Measurements from ENCODE around the gene BAIAP2. TPM values are rescaled to one million over a fixed set of nuclear protein-coding genes. Genes with fewer than 3 reads are reported as not detected.

BAIAP2 gene
- total and polyA plus RNA-seq, 2 donors (not counting 3 experiments of a cell fraction or from before 2014, with no cell fraction given) = 12.3 to 18.6 TPM

DNA sequence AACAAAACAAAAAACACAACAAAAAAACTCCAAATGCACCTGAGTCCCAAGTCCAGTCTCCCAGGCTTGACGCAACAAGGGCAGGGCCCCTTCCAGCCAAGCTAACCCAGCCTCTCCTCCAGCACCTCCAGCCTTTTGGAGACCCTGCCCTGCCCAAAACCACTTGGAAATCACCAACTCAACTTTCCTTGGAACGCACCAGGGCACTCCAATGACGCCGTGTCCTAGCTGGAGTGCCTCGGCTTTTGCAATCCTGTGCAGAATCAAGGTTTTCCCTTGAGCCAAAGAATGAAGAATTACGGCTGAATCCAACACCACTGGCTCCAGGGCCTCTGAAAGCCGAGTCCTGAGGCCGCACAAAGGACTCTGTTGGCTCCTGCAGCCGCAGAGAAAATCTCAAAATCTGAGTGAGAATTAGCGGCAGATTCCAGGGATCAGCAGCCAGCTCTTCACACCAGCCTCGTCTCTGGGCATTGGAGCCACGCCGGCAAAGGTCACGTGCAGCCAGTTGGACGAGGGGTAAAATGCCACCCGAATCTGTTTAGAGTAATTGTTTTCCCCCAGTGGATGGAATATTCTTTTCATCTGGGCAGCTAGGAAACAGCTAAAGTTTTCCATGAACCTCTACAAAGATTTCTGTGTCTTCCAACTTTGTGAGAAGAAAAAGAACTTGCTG, 9.7 kb upstream of the BAIAP2 start:
- Histone ChIP-seq H3K27ac (ENCODE audit: insufficient read depth, low read depth, low read length) (no peak overlapping the region), H3K36me3 (ENCODE audit: control insufficient read depth in 2 of 2, extremely low read depth in 1 of 2, insufficient read depth in 2 of 2, low read length in 2 of 2) (no peaks in the 10 kb centered on the region), H3K79me2 (ENCODE audit: control insufficient read depth, insufficient read depth, low read length) (no peaks in the 10 kb centered on the region), H3K9me1 (replicated peaks; ENCODE audit: control insufficient read depth, extremely low read depth, insufficient read depth, low read length) (no peaks in the 10 kb centered on the region), H4K20me1 (replicated peaks; ENCODE audit: control insufficient read depth, extremely low read depth, insufficient read depth, low read length) (no peaks in the 10 kb centered on the region), H3K4me3 (replicated peaks in 1 of 3; ENCODE audit: insufficient read depth in 1 of 3, low read depth in 1 of 3, low read length in 3 of 3) (no peak overlapping the region), H2AFZ (ENCODE audit: low read depth, low read length) (no peak overlapping the region), H3K9me3 (replicated peaks; ENCODE audit: control insufficient read depth, insufficient read depth, low read length) (no peaks in the 10 kb centered on the region), H3K27me3 (ENCODE audit: control insufficient read depth in 2 of 2, insufficient read depth in 2 of 2, low read length in 2 of 2) (peaks cover 0 to 2% of the 10 kb centered on the region in 2 experiments), H3K9ac (replicated peaks; ENCODE audit: extremely low read depth, insufficient read depth, low read length) (no peak overlapping the region), H3K4me1 (ENCODE audit: control insufficient read depth, extremely low read depth, insufficient read depth, low read length) (peaks cover 3% of the 10 kb centered on the region), H3K4me2 (ENCODE audit: insufficient read depth, low read length) (no peak overlapping the region)
- no peak for DNase-seq (ENCODE audit: low read depth, low spot score)
- intact Hi-C loops (cut with micrococcal nuclease) = no loop called here
- FAIRE-seq = no peak
- BruUV-seq (replicated peaks) = no TSS peak
- ChIA-PET POLR2A (no interaction called here), CTCF (interaction anchor here (0.9 to 1.8 kb wide), 9 partner anchors 8 to 598 kb away, joined by 3 to 23 read pairs (median 4); no protein-coding TSS in a partner anchor)
- dilution Hi-C loops (cut with MboI; ENCODE audit: extremely low pct_ligation_motif_present, low sequenced_read_pairs) = no loop called here
- TF ChIP-seq GATA2 (IDR thresholded peaks at IDR 0.05; ENCODE audit: insufficient read depth, insufficient read length, low read depth, low read length) (no peak), FOS (IDR thresholded peaks at IDR 0.05; ENCODE audit: borderline replicate concordance, insufficient read depth, low read length) (no peak), EZH2 (IDR thresholded peaks at IDR 0.05; ENCODE audit: borderline replicate concordance, low read depth, low read length, severe bottlenecking) (no peak), MYC (IDR thresholded peaks at IDR 0.05; ENCODE audit: low read depth, low read length) (no peak), JUN (IDR thresholded peaks at IDR 0.05; ENCODE audit: borderline replicate concordance, insufficient read depth, insufficient read length, low read depth) (no peak), POLR2A (IDR thresholded peaks at IDR 0.05; ENCODE audit: low read depth, low read length) (no peak), POLR2AphosphoS5 (IDR thresholded peaks at IDR 0.05; ENCODE audit: insufficient read depth, low read depth, low read length) (no peak)
- TF ChIP-seq, protein P1, sequence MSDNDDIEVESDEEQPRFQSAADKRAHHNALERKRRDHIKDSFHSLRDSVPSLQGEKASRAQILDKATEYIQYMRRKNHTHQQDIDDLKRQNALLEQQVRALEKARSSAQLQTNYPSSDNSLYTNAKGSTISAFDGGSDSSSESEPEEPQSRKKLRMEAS (IDR thresholded peaks at IDR 0.05; ENCODE audit: insufficient read depth, insufficient read length) = no peak
- TF ChIP-seq, protein P2, sequence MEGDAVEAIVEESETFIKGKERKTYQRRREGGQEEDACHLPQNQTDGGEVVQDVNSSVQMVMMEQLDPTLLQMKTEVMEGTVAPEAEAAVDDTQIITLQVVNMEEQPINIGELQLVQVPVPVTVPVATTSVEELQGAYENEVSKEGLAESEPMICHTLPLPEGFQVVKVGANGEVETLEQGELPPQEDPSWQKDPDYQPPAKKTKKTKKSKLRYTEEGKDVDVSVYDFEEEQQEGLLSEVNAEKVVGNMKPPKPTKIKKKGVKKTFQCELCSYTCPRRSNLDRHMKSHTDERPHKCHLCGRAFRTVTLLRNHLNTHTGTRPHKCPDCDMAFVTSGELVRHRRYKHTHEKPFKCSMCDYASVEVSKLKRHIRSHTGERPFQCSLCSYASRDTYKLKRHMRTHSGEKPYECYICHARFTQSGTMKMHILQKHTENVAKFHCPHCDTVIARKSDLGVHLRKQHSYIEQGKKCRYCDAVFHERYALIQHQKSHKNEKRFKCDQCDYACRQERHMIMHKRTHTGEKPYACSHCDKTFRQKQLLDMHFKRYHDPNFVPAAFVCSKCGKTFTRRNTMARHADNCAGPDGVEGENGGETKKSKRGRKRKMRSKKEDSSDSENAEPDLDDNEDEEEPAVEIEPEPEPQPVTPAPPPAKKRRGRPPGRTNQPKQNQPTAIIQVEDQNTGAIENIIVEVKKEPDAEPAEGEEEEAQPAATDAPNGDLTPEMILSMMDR (IDR thresholded peaks at IDR 0.05; ENCODE audit: extremely low read depth in 1 of 2, insufficient read depth in 1 of 2, low read depth in 1 of 2, low read length in 2 of 2) = no peak

All from endothelial cell of umbilical vein (primary cell).